Measurements from ENCODE around the gene CAMSAP3.

Gene CAMSAP3

GRCh38 chr19:7648265-7649014, 52.8 kb downstream of the CAMSAP3 start:
- DNase-seq = no peak

GRCh38 chr19:7650148-7650547, 54.5 kb downstream of the CAMSAP3 start:
- no peak for DNase-seq

- DNase-seq = peak; percentile 87
Observed at GRCh38 chr19:7652061-7652641, 56.5 kb downstream of the CAMSAP3 start.

- DNase-seq = no peak
Observed at GRCh38 chr19:7654401-7654800, 58.7 kb downstream of the CAMSAP3 start.

- DNase-seq = no peak
Observed at GRCh38 chr19:7655581-7655980, 59.9 kb downstream of the CAMSAP3 start.

- no peak for DNase-seq
Observed at GRCh38 chr19:7657131-7657751, 61.6 kb downstream of the CAMSAP3 start.

GRCh38 chr19:7658219-7658686, 62.6 kb downstream of the CAMSAP3 start:
- peak; percentile 14 for DNase-seq

GRCh38 chr19:7661744-7662538, 66.3 kb downstream of the CAMSAP3 start:
- no peak for DNase-seq

GRCh38 chr19:7662657-7663056, 67.0 kb downstream of the CAMSAP3 start:
- no peak for DNase-seq

GRCh38 chr19:7663706-7664105, 68.0 kb downstream of the CAMSAP3 start:
- DNase-seq = no peak

- DNase-seq = no peak
Observed at GRCh38 chr19:7665076-7665475, 69.4 kb downstream of the CAMSAP3 start.
